ENCODE results near the gene SOCS1. TPM values are rescaled to one million over a fixed set of nuclear protein-coding genes. Genes with fewer than 3 reads are reported as not detected.

SOCS1 gene
- total and polyA plus RNA-seq, 2 of the 8 experiments (the other 6 are each of a cell fraction or from before 2014, with no cell fraction given), result 21.0 to 48.9 TPM

DNA sequence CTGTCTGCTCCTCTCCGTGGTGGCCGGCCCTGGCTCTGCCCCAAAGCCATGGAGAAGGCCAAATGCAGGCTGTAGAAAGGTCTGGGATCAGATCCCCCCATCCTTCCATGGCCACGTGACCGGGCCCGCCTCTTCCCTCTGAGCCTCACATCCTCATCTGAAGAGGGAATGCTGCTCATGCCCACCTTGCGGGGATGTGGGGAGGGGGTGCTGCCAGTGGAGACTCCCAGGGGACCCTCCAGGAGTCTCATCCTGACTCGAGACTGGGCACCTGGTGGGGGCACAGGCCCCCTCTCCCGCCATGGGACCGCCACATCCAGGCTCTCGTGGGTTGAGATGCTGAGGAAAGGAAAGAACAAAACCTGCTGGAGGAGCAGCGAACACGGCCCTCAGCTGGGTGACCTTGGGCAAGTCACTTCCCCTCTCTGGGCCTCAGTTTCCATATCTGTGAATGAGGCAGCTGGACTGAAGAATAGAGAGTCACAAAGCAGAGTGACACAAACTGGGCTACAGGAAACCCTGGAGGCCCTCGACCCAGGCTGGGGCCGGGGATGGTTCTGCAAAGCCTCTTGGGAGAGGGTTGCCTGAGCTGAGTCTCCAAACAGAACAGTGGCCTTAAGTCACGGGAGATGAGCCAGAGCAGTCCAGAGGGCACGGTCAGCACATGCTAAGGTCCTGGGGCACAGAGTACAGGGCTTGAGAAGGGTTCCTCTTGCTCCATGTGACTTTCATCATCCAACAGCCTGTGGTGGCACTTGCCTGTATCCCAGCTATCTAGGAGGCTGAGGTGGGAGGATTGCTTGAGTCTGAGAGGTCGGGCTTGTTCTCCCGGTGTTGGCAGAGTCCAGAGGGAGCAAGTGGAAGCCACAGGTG lies 30.1 kb downstream of the SOCS1 start:
- no peaks in the 10 kb centered on the region for H3K23me2 ChIP-seq (ENCODE audit: low read depth, low read length)
- ChIA-PET CTCF (ENCODE audit: partially characterized antibody) (interaction anchor here (2.0 kb wide), 1 partner anchor 30 kb away, joined by 6 read pairs; the partner anchor contains the start of gene SOCS1), POLR2A (ENCODE audit: partially characterized antibody) (interaction anchor here (1.0 to 1.7 kb wide), 3 partner anchors 26 to 74 kb away, joined by 3 to 6 read pairs (median 4); no protein-coding TSS in a partner anchor)
- H3K18ac ChIP-seq (ENCODE audit: extremely low read depth, low read length), result no peak overlapping the region
- H2BK12ac ChIP-seq (ENCODE audit: low read depth, low read length), result no peak overlapping the region
- H3K9me3 ChIP-seq (ENCODE audit: insufficient read depth in 2 of 2, low read depth in 1 of 2, low read length in 1 of 2), result no peaks in the 10 kb centered on the region
- H2AK5ac ChIP-seq (ENCODE audit: low read depth, low read length), result no peak overlapping the region; the same call in 1 of the 2 replicates
- no peak overlapping the region; a peak in 1 of 7 replicates for H3K9ac ChIP-seq (replicated peaks in 1 of 4; ENCODE audit: extremely low read depth in 1 of 4, low read depth in 3 of 4, low read length in 3 of 4)
- H3K4me3 ChIP-seq (ENCODE audit: extremely low read depth in 1 of 4, insufficient read depth in 2 of 4, low read depth in 3 of 4, low read length in 4 of 4), result no peak overlapping the region
- H2AFZ ChIP-seq (ENCODE audit: low read length), result no peak overlapping the region
- H3K27me3 ChIP-seq (replicated peaks in 1 of 4; ENCODE audit: control insufficient read depth in 3 of 4, extremely low read depth in 1 of 4, insufficient read depth in 3 of 4, low read length in 3 of 4), result no peaks in the 10 kb centered on the region
- H3K14ac ChIP-seq (ENCODE audit: insufficient read length), result no peak overlapping the region
- H3K56ac ChIP-seq (replicated peaks; ENCODE audit: insufficient read length, low read depth, low read length), result no peak overlapping the region
- no peak for DNase-seq (ENCODE audit: low read depth in 1 of 2, low spot score in 2 of 2)
- TF ChIP-seq EZH2 (IDR thresholded peaks at IDR 0.05; ENCODE audit: low read depth, low read length, severe bottlenecking) (no peak), TEAD4 (IDR thresholded peaks at IDR 0.05; ENCODE audit: low read depth, low read length) (no peak), SAP30 (IDR thresholded peaks at IDR 0.05; ENCODE audit: insufficient read depth, insufficient replicate concordance, low read length) (no peak), BRCA1 (IDR thresholded peaks at IDR 0.05; ENCODE audit: low read depth, low read length) (no peak), RFX5 (IDR thresholded peaks at IDR 0.05; ENCODE audit: borderline replicate concordance, low read depth, low read length) (no peak), CBX8 (IDR thresholded peaks at IDR 0.05; ENCODE audit: borderline replicate concordance, low read depth, low read length) (no peak), POU5F1 (IDR thresholded peaks at IDR 0.05; ENCODE audit: low read depth, low read length) (no peak), SRF (IDR thresholded peaks at IDR 0.05; ENCODE audit: low read depth, low read length) (no peak), SP4 (IDR thresholded peaks at IDR 0.05; ENCODE audit: low read length) (no peak)
- no peak overlapping the region for H4K8ac ChIP-seq (ENCODE audit: extremely low read depth, insufficient read depth, low read length)
- no peak overlapping the region for H3K4ac ChIP-seq (replicated peaks; ENCODE audit: insufficient read length, low read depth, low read length)
- H4K91ac ChIP-seq (replicated peaks; ENCODE audit: insufficient read length, low read length), result no peak overlapping the region
- no peak overlapping the region for H2BK5ac ChIP-seq (ENCODE audit: low read depth, low read length)
- 0 out of 2 replicates have a peak overlapping the region, but pooled peaks have one; percentile 46 for H2BK15ac ChIP-seq (ENCODE audit: low read length)
- H3K27ac ChIP-seq (ENCODE audit: low read depth, low read length), result no peak overlapping the region
- H3K4me2 ChIP-seq (ENCODE audit: insufficient read depth in 1 of 2, low read depth in 2 of 2, low read length in 2 of 2), result no peak overlapping the region
- H3K79me2 ChIP-seq (ENCODE audit: control insufficient read depth in 1 of 2, insufficient read depth in 2 of 2, low read length in 2 of 2), result no peaks in the 10 kb centered on the region
- no peaks in the 10 kb centered on the region; a peak in 2 of 7 replicates for H3K4me1 ChIP-seq (replicated peaks in 1 of 4; ENCODE audit: control insufficient read depth in 3 of 4, insufficient read depth in 4 of 4, low read length in 3 of 4)
- WGBS, 2 experiments (ENCODE audit: extremely low coverage in 1 of 2, insufficient coverage in 1 of 2, insufficient read length in 1 of 2, insufficient replicate concordance in 2 of 2, low coverage in 1 of 2, low lambda C conversion rate in 2 of 2, missing lambda C conversion rate in 1 of 2), result 81% methylated on average over 17 of the region's 18 CpGs; no CpG with 5 or more reads in 1 of the 2 experiments
- H2BK20ac ChIP-seq (ENCODE audit: low read length), result no peak overlapping the region
- no peaks in the 10 kb centered on the region for H3K36me3 ChIP-seq (ENCODE audit: control insufficient read depth in 2 of 4, insufficient read depth in 4 of 4, low read length in 3 of 4)
- FAIRE-seq, result no peak
- no peaks in the 10 kb centered on the region for H3K79me1 ChIP-seq (ENCODE audit: low read depth, low read length)
- no peak overlapping the region for H4K5ac ChIP-seq (ENCODE audit: insufficient read length, low read depth, low read length)
- H3K23ac ChIP-seq (ENCODE audit: insufficient read length), result no peak overlapping the region
- H2BK120ac ChIP-seq (replicated peaks; ENCODE audit: low read depth, low read length), result no peak overlapping the region
- H4K20me1 ChIP-seq (replicated peaks in 1 of 2; ENCODE audit: control insufficient read depth in 1 of 2, insufficient read depth in 2 of 2, low read length in 2 of 2), result no peaks in the 10 kb centered on the region

Measured in H1 (cell line).